HepG2 (cell line): Measurements from ENCODE around the gene HES2. TPM values are rescaled to one million over a fixed set of nuclear protein-coding genes. Genes with fewer than 3 reads are reported as not detected.

Experiments
- ATAC-seq: fragments of 200-7000 bp; cut with Tn5 transposase; 3 replicates; pipeline ENCODE4 v1.9.1; 2020; ENCODE audit warnings: mild to moderate bottlenecking, moderate library complexity
- BruUV-seq: library from RNA; stranded (reverse); fragments of 400-500 nt; replicated peaks from 2 replicates; lab custom pipeline; 2021; lab: Mats Ljungman, UMichigan
- CTCF ChIA-PET: fragments of 300-600 bp; formaldehyde crosslinking; extraction: SDS; loops from one replicate; lab custom pipeline; 2021; ENCODE audit warnings: low total read pairs, inconsistent platforms, low intra/inter-chr PET ratio; lab: Yijun Ruan, JAX
- POLR2A ChIA-PET: fragments of 350-600 bp; sonication (Branson Sonifier 250); formaldehyde crosslinking; loops from one replicate; lab custom pipeline; 2020; ENCODE audit warnings: antibody characterized with exemption, inconsistent platforms; lab: Yijun Ruan, JAX
- DNase-seq: peaks from one replicate; pipeline ENCODE4 v3.0.0-alpha.2; 2015; ENCODE audit warnings: low spot score
- FAIRE-seq: peaks from 3 replicates; lab custom pipeline; 2011; peaks lifted over from hg19 to GRCh38; lab: Jason Lieb, UNC
- H2AFZ ChIP-seq: one replicate; pipeline ENCODE4 v1.6.1; 2011; ENCODE audit warnings: low read length, inconsistent platforms
- H3K27ac ChIP-seq: fragments of 300-600 bp; 3 replicates; pipeline ENCODE4 v1.8.0; 2011; ENCODE audit warnings: mixed run types, mild to moderate bottlenecking, mixed read lengths, low read length, inconsistent platforms; ENCODE audit not compliant: insufficient read depth; ENCODE audit errors: extremely low read length
- H3K27me3 ChIP-seq, 2 experiments: fragments of 200-600 bp in 1 of 2; 2 replicates in 1 of 2; 3 replicates in 1 of 2; pipeline versions ENCODE4 v1.6.0 to v1.8.0; 2011; ENCODE audit warnings: low read length in 2 of 2, mild to moderate bottlenecking in 2 of 2, moderate library complexity in 2 of 2, inconsistent platforms in 1 of 2; ENCODE audit not compliant: insufficient read depth in 2 of 2, control insufficient read depth in 1 of 2
- H3K36me3 ChIP-seq, 2 experiments: fragments of 200-600 bp in 1 of 2; replicated peaks in 1 of 2; 2 replicates in 1 of 2; 3 replicates in 1 of 2; pipeline versions ENCODE4 v1.5.1 to v1.8.0; 2011; ENCODE audit warnings: low read length in 2 of 2, inconsistent platforms in 1 of 2; ENCODE audit not compliant: insufficient read depth in 2 of 2, control insufficient read depth in 1 of 2
- H3K4me1 ChIP-seq: 2 replicates; pipeline ENCODE4 v1.5.1; 2012; ENCODE audit warnings: low read length, inconsistent platforms; ENCODE audit not compliant: insufficient read depth
- H3K4me2 ChIP-seq: 2 replicates; pipeline ENCODE4 v1.6.0; 2011; ENCODE audit warnings: low read depth, low read length, inconsistent platforms
- H3K4me3 ChIP-seq, 3 experiments: fragments of 200-600 bp in 1 of 3; sonication (generic), shearing (Covaris generic) in 1 of 3; replicated peaks in 1 of 3; 2 replicates each; pipeline ENCODE4 v1.5.1; 2011 to 2016; ENCODE audit warnings: low read length in 3 of 3, inconsistent platforms in 2 of 3, low read depth in 2 of 3, mild to moderate bottlenecking in 2 of 3, control low read depth in 1 of 3, mixed read lengths in 1 of 3; ENCODE audit not compliant: insufficient read depth in 1 of 3
- H3K79me2 ChIP-seq: one replicate; pipeline ENCODE4 v1.6.1; 2011; ENCODE audit warnings: low read length, inconsistent platforms; ENCODE audit not compliant: insufficient read depth
- H3K9ac ChIP-seq: 2 replicates; pipeline ENCODE4 v1.6.0; 2011; ENCODE audit warnings: mild to moderate bottlenecking, low read depth, low read length, inconsistent platforms; ENCODE audit not compliant: insufficient read depth
- H3K9me3 ChIP-seq: 2 replicates; pipeline ENCODE4 v1.5.1; 2012; ENCODE audit warnings: mild to moderate bottlenecking, low read length
- H4K20me1 ChIP-seq: 2 replicates; pipeline ENCODE4 v1.6.0; 2011; ENCODE audit warnings: inconsistent platforms, mild to moderate bottlenecking, low read length, moderate library complexity; ENCODE audit not compliant: insufficient read depth
- CREB1 ChIP-seq, 2 experiments: fragments of 450-650 bp in 1 of 2; IDR thresholded peaks; 2 replicates each; pipeline ENCODE4 v1.6.1; 2016 to 2017; ENCODE audit warnings: control low read depth in 1 of 2, mild to moderate bottlenecking in 1 of 2, missing compliant biosample characterization in 1 of 2, missing genetic modification characterization in 1 of 2
- HMGXB3 ChIP-seq: sonication (generic); formaldehyde crosslinking; IDR thresholded peaks from 2 replicates; pipeline ENCODE4 v1.4.0; 2020; ENCODE audit warnings: missing genetic modification reagents, borderline replicate concordance
- POLR2A ChIP-seq, 2 experiments: IDR thresholded peaks; 2 replicates each; pipeline ENCODE4 v1.6.1; 2011; ENCODE audit warnings: low read depth in 2 of 2, low read length in 2 of 2, mild to moderate bottlenecking in 1 of 2, moderate library complexity in 1 of 2; ENCODE audit not compliant: insufficient read depth in 1 of 2
- POLR2G ChIP-seq: fragments of 200-400 bp; formaldehyde crosslinking; IDR thresholded peaks from 2 replicates; pipeline ENCODE4 v1.6.1; 2018; ENCODE audit warnings: mild to moderate bottlenecking, low read depth, low read length, moderate library complexity
- RBFOX2 ChIP-seq: fragments of 200-400 bp; formaldehyde crosslinking; IDR thresholded peaks from 2 replicates; pipeline ENCODE4 v1.6.1; 2017; ENCODE audit warnings: low read depth, mild to moderate bottlenecking, low read length
- SOX5 ChIP-seq: IDR thresholded peaks from 2 replicates; pipeline ENCODE4 v1.6.1; 2016; ENCODE audit warnings: borderline replicate concordance
- ZFP82 ChIP-seq: sonication (generic); formaldehyde crosslinking; IDR thresholded peaks from 2 replicates; pipeline ENCODE4 v1.5.1; 2020; ENCODE audit warnings: mild to moderate bottlenecking, missing genetic modification reagents, borderline replicate concordance
- ZNF501 ChIP-seq: sonication (generic); formaldehyde crosslinking; IDR thresholded peaks from 2 replicates; pipeline ENCODE4 v1.5.1; 2020; ENCODE audit warnings: mild to moderate bottlenecking, moderate library complexity, missing genetic modification reagents
- ZNF605 ChIP-seq: sonication (generic); formaldehyde crosslinking; IDR thresholded peaks from 2 replicates; pipeline ENCODE4 v1.8.0; 2022; ENCODE audit warnings: mild to moderate bottlenecking, missing genetic modification reagents
- ZSCAN21 ChIP-seq: sonication (generic); formaldehyde crosslinking; IDR thresholded peaks from 2 replicates; pipeline ENCODE4 v1.8.0; 2022; ENCODE audit warnings: mild to moderate bottlenecking, missing genetic modification reagents, moderate library complexity, borderline replicate concordance
- WGBS: methylation state at CpG from one replicate; pipeline ENCODE4 v1.1.6; 2017; ENCODE audit warnings: low lambda C conversion rate; 5-methylcytosine and 5-hydroxymethylcytosine counted together
- in situ Hi-C: cut with HindIII; loops from 2 replicates; pipeline ENCODE4 v1.10.0; 2017; ENCODE audit warnings: low pct_unique_long_range_greater_than_20kb; ENCODE audit not compliant: extremely low pct_ligation_motif_present
- intact Hi-C: fragments of 100-400 bp; cut with micrococcal nuclease; formaldehyde crosslinking; loops from one replicate; pipeline ENCODE4 v1.10.0; 2022; ENCODE audit not compliant: unreplicated experiment
- polyA plus RNA-seq, 8 experiments: library from polyadenylated mRNA; depleted of rRNA in 3 of 8; stranded (reverse) in 7 of 8; unstranded in 1 of 8; fragments of >200 nt; fragmentation: Illumina TruSeq in 4 of 8; extraction: Trizol in 4 of 8; gene quantifications; 2 replicates each; pipeline versions ENCODE4 v1.2.1 to v1.2.3, GENCODE V29; 2011 to 2016; ENCODE audit warnings: low read depth in 4 of 8, missing spikeins in 1 of 8, mixed read lengths in 1 of 8; ENCODE audit not compliant: insufficient read depth in 1 of 8
- total RNA-seq, 5 experiments: library from RNA; depleted of rRNA; stranded (reverse); fragments of >200 nt; fragmentation: Illumina TruSeq; extraction: Trizol; gene quantifications; 2 replicates each; pipeline ENCODE4 v1.2.3, GENCODE V29; 2016; ENCODE audit warnings: low read depth in 1 of 5
- TF ChIP-seq, protein P1 (sequence below): sonication (generic); formaldehyde crosslinking; IDR thresholded peaks from 2 replicates; pipeline ENCODE4 v1.8.1; 2023; ENCODE audit warnings: mild to moderate bottlenecking, moderate library complexity, missing genetic modification reagents

HES2 gene
- total and polyA plus RNA-seq, 2 of the 13 experiments (the other 11 are each of a cell fraction or from before 2014, with no cell fraction given), result 0.11 to 0.17 TPM

- DNase-seq (no peak), FAIRE-seq (no peak), ATAC-seq (no peak)
- no peak overlapping the region for H3K4me3 ChIP-seq
- TF ChIP-seq ZNF605 (CRISPR knock-in tag) (0 out of 2 replicates have a peak, but pooled peaks have one; percentile 5), POLR2G (0 out of 2 replicates have a peak, but pooled peaks have one; percentile 20), POLR2A (IDR thresholded peaks at IDR 0.05; ENCODE audit: insufficient read depth in 1 of 2, low read depth in 2 of 2, low read length in 2 of 2) (peak in 1 of 2 experiments; percentile 21; a peak in 2 of 4 replicates), ZFP82 (CRISPR knock-in tag) (no peak), ZNF501 (CRISPR knock-in tag) (0 out of 2 replicates have a peak, but pooled peaks have one; percentile 7)
- intact Hi-C loops (no loop called here), in situ Hi-C loops (no loop called here)
- 96% methylated on average over 27 of the region's 40 CpGs for WGBS
- ChIA-PET CTCF (no interaction called here), POLR2A (no interaction called here)
- no peak overlapping the region for H2AFZ ChIP-seq
- BruUV-seq, result no TSS peak
- no peaks in the 10 kb centered on the region for H3K79me2 ChIP-seq
- peaks cover 21% of the 10 kb centered on the region for H3K4me1 ChIP-seq
- H4K20me1 ChIP-seq, result peaks cover 12% of the 10 kb centered on the region; the same call in 1 of the 2 replicates
- H3K27me3 ChIP-seq, result no peaks in the 10 kb centered on the region
- H3K9me3 ChIP-seq, result no peaks in the 10 kb centered on the region
- H3K27ac ChIP-seq, result no peak overlapping the region
- H3K4me2 ChIP-seq, result no peak overlapping the region
- H3K36me3 ChIP-seq, result peaks cover 10 to 12% of the 10 kb centered on the region in 2 experiments; a peak in 2 of 5 replicates
- H3K9ac ChIP-seq, result no peak overlapping the region
These were observed 41.4 kb upstream of the HES2 start for GRCh38 chr1:6461051-6461530.

- H3K4me1 ChIP-seq, result peaks cover 21% of the 10 kb centered on the region
- ATAC-seq (no peak), FAIRE-seq (no peak), DNase-seq (no peak)
- H3K9ac ChIP-seq, result no peak overlapping the region
- no peaks in the 10 kb centered on the region for H3K27me3 ChIP-seq
- H3K79me2 ChIP-seq, result no peaks in the 10 kb centered on the region
- in situ Hi-C loops (no loop called here), intact Hi-C loops (no loop called here)
- ChIA-PET CTCF (no interaction called here), POLR2A (interaction anchor here (1.3 kb wide), 1 partner anchor 10 kb away, joined by 5 read pairs; no protein-coding TSS in a partner anchor)
- no TSS peak for BruUV-seq
- peaks cover 10 to 14% of the 10 kb centered on the region in 2 experiments; a peak in 2 of 5 replicates for H3K36me3 ChIP-seq
- no peak overlapping the region for H3K27ac ChIP-seq
- H3K4me3 ChIP-seq, result no peak overlapping the region
- WGBS, result 94% methylated on average over 38 of the region's 39 CpGs
- H2AFZ ChIP-seq, result no peak overlapping the region
- peaks cover 12% of the 10 kb centered on the region; the same call in 1 of the 2 replicates for H4K20me1 ChIP-seq
- no peak overlapping the region for H3K4me2 ChIP-seq
- no peaks in the 10 kb centered on the region for H3K9me3 ChIP-seq
- TF ChIP-seq ZSCAN21 (CRISPR knock-in tag), result no peak
- no peak for TF ChIP-seq HMGXB3 (CRISPR knock-in tag)
- TF ChIP-seq, protein P1, sequence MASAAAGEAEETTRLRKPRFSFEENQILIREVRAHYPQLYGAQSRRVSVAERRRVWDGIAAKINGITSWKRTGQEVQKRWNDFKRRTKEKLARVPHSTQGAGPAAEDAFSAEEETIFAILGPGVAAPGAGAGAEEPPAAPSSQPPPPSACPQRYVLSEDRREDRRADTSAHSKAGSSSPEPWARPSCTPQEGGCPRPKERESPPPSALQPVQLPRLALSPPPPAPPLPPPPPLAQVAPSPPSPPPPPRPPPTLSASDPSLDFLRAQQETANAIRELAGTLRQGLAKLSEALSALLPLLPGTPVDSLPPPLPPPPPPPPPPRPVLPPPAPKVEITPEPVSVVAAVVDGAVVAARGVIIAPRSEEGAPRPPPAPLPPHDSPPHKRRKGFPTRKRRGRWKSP (CRISPR knock-in tag), result no peak
- TF ChIP-seq SOX5, result no peak
- TF ChIP-seq CREB1 (IDR thresholded peaks at IDR 0.05), result no peak
- TF ChIP-seq CREB1 (CRISPR knock-in tag; IDR thresholded peaks at IDR 0.05), result no peak
- peak; percentile 32; the same call in 1 of the 2 replicates for TF ChIP-seq RBFOX2
These were observed 40.8 kb upstream of the HES2 start for GRCh38 chr1:6460301-6461050.
